ENCODE measurements around the gene CLEC18B. TPM values are rescaled to one million over a fixed set of nuclear protein-coding genes. Genes with fewer than 3 reads are reported as not detected.
A peak's percentile ranks its signal among the peaks of the same experiment; 100 is the strongest.
"Not testable (repeated sequence)": the region's sequence is repeated elsewhere in the genome, so short reads cannot be mapped to it uniquely, and the experiment has no call there.

The CLEC18B gene
- polyA plus RNA-seq, 1 donor (not counting 4 experiments of a cell fraction or from before 2014, with no cell fraction given) = 0.46 TPM

GRCh38 chr16:74404148-74404933 is 16.9 kb downstream of the CLEC18B start:
- H3K9me3 ChIP-seq (ENCODE audit: control insufficient read depth, low read depth, low read length); H3K4me3 ChIP-seq (ENCODE audit: control insufficient read depth in 2 of 3, extremely low read depth in 1 of 3, insufficient read depth in 2 of 3, low read depth in 1 of 3, low read length in 3 of 3); DNase-seq (ENCODE audit: low read depth, low spot score); H3K9me1 ChIP-seq (ENCODE audit: control insufficient read depth, extremely low read depth, insufficient read depth, low read length); H3K27me3 ChIP-seq (ENCODE audit: control insufficient read depth, extremely low read depth, insufficient read depth, low read length); H3K9ac ChIP-seq (ENCODE audit: control insufficient read depth, extremely low read depth, insufficient read depth, low read length); H3K36me3 ChIP-seq (ENCODE audit: control insufficient read depth in 2 of 2, extremely low read depth in 1 of 2, insufficient read depth in 2 of 2, low read length in 2 of 2); H3K4me1 ChIP-seq (ENCODE audit: control insufficient read depth, extremely low read depth, insufficient read depth, low read length); dilution Hi-C loops (cut with MboI; ENCODE audit: extremely low pct_ligation_motif_present, low sequenced_read_pairs); FAIRE-seq; H3K27ac ChIP-seq (ENCODE audit: control insufficient read depth, insufficient read depth, low read length); H2AFZ ChIP-seq (ENCODE audit: control insufficient read depth, low read length); H4K20me1 ChIP-seq (ENCODE audit: control insufficient read depth, extremely low read depth, insufficient read depth, low read length); H3K4me2 ChIP-seq (ENCODE audit: control insufficient read depth, extremely low read depth, insufficient read depth, low read depth, low read length); H3K79me2 ChIP-seq (ENCODE audit: control insufficient read depth, insufficient read depth, low read length): not testable (repeated sequence)

- H4K20me1 ChIP-seq (ENCODE audit: control insufficient read depth, extremely low read depth, insufficient read depth, low read length); FAIRE-seq; H3K27ac ChIP-seq (ENCODE audit: control insufficient read depth, insufficient read depth, low read length); H3K9ac ChIP-seq (ENCODE audit: control insufficient read depth, extremely low read depth, insufficient read depth, low read length); H3K4me2 ChIP-seq (ENCODE audit: control insufficient read depth, extremely low read depth, insufficient read depth, low read depth, low read length); H3K9me3 ChIP-seq (ENCODE audit: control insufficient read depth, low read depth, low read length); H2AFZ ChIP-seq (ENCODE audit: control insufficient read depth, low read length); H3K79me2 ChIP-seq (ENCODE audit: control insufficient read depth, insufficient read depth, low read length); DNase-seq (ENCODE audit: low read depth, low spot score); H3K9me1 ChIP-seq (ENCODE audit: control insufficient read depth, extremely low read depth, insufficient read depth, low read length); H3K36me3 ChIP-seq (ENCODE audit: control insufficient read depth in 2 of 2, extremely low read depth in 1 of 2, insufficient read depth in 2 of 2, low read length in 2 of 2); H3K27me3 ChIP-seq (ENCODE audit: control insufficient read depth, extremely low read depth, insufficient read depth, low read length); H3K4me1 ChIP-seq (ENCODE audit: control insufficient read depth, extremely low read depth, insufficient read depth, low read length); dilution Hi-C loops (cut with MboI; ENCODE audit: extremely low pct_ligation_motif_present, low sequenced_read_pairs); H3K4me3 ChIP-seq (ENCODE audit: control insufficient read depth in 2 of 3, extremely low read depth in 1 of 3, insufficient read depth in 2 of 3, low read depth in 1 of 3, low read length in 3 of 3): not testable (repeated sequence)
Observed at GRCh38 chr16:74400238-74400637, 21.0 kb downstream of the CLEC18B start.

GRCh38 chr16:74398212-74398895 is 22.9 kb downstream of the CLEC18B start:
- H3K27me3 ChIP-seq (ENCODE audit: control insufficient read depth, extremely low read depth, insufficient read depth, low read length); dilution Hi-C loops (cut with MboI; ENCODE audit: extremely low pct_ligation_motif_present, low sequenced_read_pairs); H3K9ac ChIP-seq (ENCODE audit: control insufficient read depth, extremely low read depth, insufficient read depth, low read length); H4K20me1 ChIP-seq (ENCODE audit: control insufficient read depth, extremely low read depth, insufficient read depth, low read length); H3K9me3 ChIP-seq (ENCODE audit: control insufficient read depth, low read depth, low read length); H3K4me3 ChIP-seq (ENCODE audit: control insufficient read depth in 2 of 3, extremely low read depth in 1 of 3, insufficient read depth in 2 of 3, low read depth in 1 of 3, low read length in 3 of 3); H3K9me1 ChIP-seq (ENCODE audit: control insufficient read depth, extremely low read depth, insufficient read depth, low read length); H2AFZ ChIP-seq (ENCODE audit: control insufficient read depth, low read length); H3K4me2 ChIP-seq (ENCODE audit: control insufficient read depth, extremely low read depth, insufficient read depth, low read depth, low read length); DNase-seq (ENCODE audit: low read depth, low spot score); H3K79me2 ChIP-seq (ENCODE audit: control insufficient read depth, insufficient read depth, low read length); H3K36me3 ChIP-seq (ENCODE audit: control insufficient read depth in 2 of 2, extremely low read depth in 1 of 2, insufficient read depth in 2 of 2, low read length in 2 of 2); H3K4me1 ChIP-seq (ENCODE audit: control insufficient read depth, extremely low read depth, insufficient read depth, low read length); H3K27ac ChIP-seq (ENCODE audit: control insufficient read depth, insufficient read depth, low read length): not testable (repeated sequence)
- peak; percentile 49 for FAIRE-seq

GRCh38 chr16:74396521-74397017 is 24.7 kb downstream of the CLEC18B start:
- H3K4me3 ChIP-seq (ENCODE audit: control insufficient read depth in 2 of 3, extremely low read depth in 1 of 3, insufficient read depth in 2 of 3, low read depth in 1 of 3, low read length in 3 of 3); H2AFZ ChIP-seq (ENCODE audit: control insufficient read depth, low read length); dilution Hi-C loops (cut with MboI; ENCODE audit: extremely low pct_ligation_motif_present, low sequenced_read_pairs); H4K20me1 ChIP-seq (ENCODE audit: control insufficient read depth, extremely low read depth, insufficient read depth, low read length); H3K9me3 ChIP-seq (ENCODE audit: control insufficient read depth, low read depth, low read length); DNase-seq (ENCODE audit: low read depth, low spot score); FAIRE-seq; H3K27ac ChIP-seq (ENCODE audit: control insufficient read depth, insufficient read depth, low read length); H3K79me2 ChIP-seq (ENCODE audit: control insufficient read depth, insufficient read depth, low read length); H3K9me1 ChIP-seq (ENCODE audit: control insufficient read depth, extremely low read depth, insufficient read depth, low read length); H3K4me2 ChIP-seq (ENCODE audit: control insufficient read depth, extremely low read depth, insufficient read depth, low read depth, low read length); H3K36me3 ChIP-seq (ENCODE audit: control insufficient read depth in 2 of 2, extremely low read depth in 1 of 2, insufficient read depth in 2 of 2, low read length in 2 of 2); H3K9ac ChIP-seq (ENCODE audit: control insufficient read depth, extremely low read depth, insufficient read depth, low read length); H3K27me3 ChIP-seq (ENCODE audit: control insufficient read depth, extremely low read depth, insufficient read depth, low read length); H3K4me1 ChIP-seq (ENCODE audit: control insufficient read depth, extremely low read depth, insufficient read depth, low read length): not testable (repeated sequence)

GRCh38 chr16:74394604-74395003 is 26.7 kb downstream of the CLEC18B start:
- H3K9me1 ChIP-seq (ENCODE audit: control insufficient read depth, extremely low read depth, insufficient read depth, low read length); H3K9me3 ChIP-seq (ENCODE audit: control insufficient read depth, low read depth, low read length); DNase-seq (ENCODE audit: low read depth, low spot score); H3K36me3 ChIP-seq (ENCODE audit: control insufficient read depth in 2 of 2, extremely low read depth in 1 of 2, insufficient read depth in 2 of 2, low read length in 2 of 2); H3K27me3 ChIP-seq (ENCODE audit: control insufficient read depth, extremely low read depth, insufficient read depth, low read length); H3K79me2 ChIP-seq (ENCODE audit: control insufficient read depth, insufficient read depth, low read length); H3K27ac ChIP-seq (ENCODE audit: control insufficient read depth, insufficient read depth, low read length); FAIRE-seq; H3K4me1 ChIP-seq (ENCODE audit: control insufficient read depth, extremely low read depth, insufficient read depth, low read length); H3K4me3 ChIP-seq (ENCODE audit: control insufficient read depth in 2 of 3, extremely low read depth in 1 of 3, insufficient read depth in 2 of 3, low read depth in 1 of 3, low read length in 3 of 3); H3K9ac ChIP-seq (ENCODE audit: control insufficient read depth, extremely low read depth, insufficient read depth, low read length); H2AFZ ChIP-seq (ENCODE audit: control insufficient read depth, low read length); H4K20me1 ChIP-seq (ENCODE audit: control insufficient read depth, extremely low read depth, insufficient read depth, low read length); dilution Hi-C loops (cut with MboI; ENCODE audit: extremely low pct_ligation_motif_present, low sequenced_read_pairs); H3K4me2 ChIP-seq (ENCODE audit: control insufficient read depth, extremely low read depth, insufficient read depth, low read depth, low read length): not testable (repeated sequence)

Data from keratinocyte (primary cell).